Mesenchymal stem cell (in vitro differentiated cells and primary cell): ENCODE data around the gene KIF17.

Source experiments
- DNase-seq: peaks from one replicate; pipeline ENCODE4 v3.0.0-alpha.2; 2013
- H2AFZ ChIP-seq: one replicate; pipeline ENCODE4 v1.6.1; 2013; ENCODE audit warnings: low read depth, mild to moderate bottlenecking, control low read depth, inconsistent platforms, low read length, moderate library complexity
- H2AK5ac ChIP-seq: 2 replicates; pipeline ENCODE4 v1.6.1; 2013; ENCODE audit warnings: low read length, moderate library complexity, mild to moderate bottlenecking, inconsistent platforms; ENCODE audit not compliant: severe bottlenecking
- H2BK120ac ChIP-seq: one replicate; pipeline ENCODE4 v1.6.1; 2013; ENCODE audit warnings: low read depth, mild to moderate bottlenecking, inconsistent platforms, low read length, moderate library complexity
- H2BK12ac ChIP-seq, 2 experiments: one replicate each; pipeline ENCODE4 v1.6.1; 2013; ENCODE audit warnings: inconsistent platforms in 2 of 2, low read length in 2 of 2, mild to moderate bottlenecking in 2 of 2, moderate library complexity in 2 of 2, control low read depth in 1 of 2
- H2BK15ac ChIP-seq: one replicate; pipeline ENCODE4 v1.6.1; 2013; ENCODE audit warnings: mild to moderate bottlenecking, low read depth, inconsistent platforms; ENCODE audit not compliant: poor library complexity, severe bottlenecking
- H2BK5ac ChIP-seq: 2 replicates; pipeline ENCODE4 v1.6.1; 2013; ENCODE audit warnings: low read depth, mild to moderate bottlenecking, low read length, control low read depth, inconsistent platforms; ENCODE audit not compliant: poor library complexity, severe bottlenecking
- H3K14ac ChIP-seq, 2 experiments: one replicate each; pipeline ENCODE4 v1.6.1; 2013; ENCODE audit warnings: inconsistent platforms in 2 of 2, low read length in 2 of 2, control low read depth in 1 of 2, mild to moderate bottlenecking in 1 of 2, moderate library complexity in 1 of 2
- H3K18ac ChIP-seq, 2 experiments: one replicate each; pipeline ENCODE4 v1.6.1; 2013; ENCODE audit warnings: inconsistent platforms in 2 of 2, low read length in 2 of 2, control low read depth in 1 of 2, low read depth in 1 of 2, mild to moderate bottlenecking in 1 of 2
- H3K23ac ChIP-seq, 2 experiments: one replicate each; pipeline ENCODE4 v1.6.1; 2013; ENCODE audit warnings: inconsistent platforms in 2 of 2, low read length in 2 of 2, mild to moderate bottlenecking in 2 of 2, moderate library complexity in 2 of 2, control low read depth in 1 of 2
- H3K27ac ChIP-seq: 2 replicates; pipeline ENCODE4 v1.5.1; 2013; ENCODE audit warnings: mild to moderate bottlenecking, moderate library complexity, low read length, control low read depth, inconsistent platforms; ENCODE audit not compliant: poor library complexity, severe bottlenecking
- H3K27me3 ChIP-seq, 2 experiments: 2 replicates each; pipeline versions ENCODE4 v1.6.1 to v1.7.0; 2013; ENCODE audit warnings: low read length in 2 of 2, mild to moderate bottlenecking in 2 of 2, moderate library complexity in 2 of 2, control low read depth in 1 of 2, inconsistent platforms in 1 of 2; ENCODE audit not compliant: control insufficient read depth in 1 of 2, insufficient read depth in 1 of 2
- H3K36me3 ChIP-seq, 2 experiments: 2 replicates each; pipeline versions ENCODE4 v1.6.1 to v1.7.0; 2013; ENCODE audit warnings: low read length in 2 of 2, control low read depth in 1 of 2, inconsistent platforms in 1 of 2, low read depth in 1 of 2, mild to moderate bottlenecking in 1 of 2; ENCODE audit not compliant: insufficient read depth in 2 of 2, control insufficient read depth in 1 of 2
- H3K4ac ChIP-seq, 2 experiments: one replicate each; pipeline ENCODE4 v1.6.1; 2013; ENCODE audit warnings: inconsistent platforms in 2 of 2, low read length in 2 of 2, mild to moderate bottlenecking in 2 of 2, moderate library complexity in 2 of 2, control low read depth in 1 of 2, low read depth in 1 of 2
- H3K4me1 ChIP-seq: 2 replicates; pipeline ENCODE4 v1.6.1; 2013; ENCODE audit warnings: low read depth, low read length, control low read depth; ENCODE audit not compliant: control insufficient read depth, insufficient read depth
- H3K4me2 ChIP-seq: 2 replicates; pipeline ENCODE4 v1.6.1; 2013; ENCODE audit warnings: low read length, mild to moderate bottlenecking, inconsistent platforms; ENCODE audit not compliant: poor library complexity, severe bottlenecking
- H3K4me3 ChIP-seq, 2 experiments: 2 replicates each; pipeline versions ENCODE4 v1.5.1 to v1.7.0; 2013; ENCODE audit warnings: low read length in 2 of 2, mild to moderate bottlenecking in 2 of 2, control low read depth in 1 of 2, low read depth in 1 of 2; ENCODE audit not compliant: insufficient read depth in 1 of 2
- H3K79me1 ChIP-seq: replicated peaks from 2 replicates; pipeline ENCODE4 v1.6.1; 2013; ENCODE audit warnings: mild to moderate bottlenecking, control low read depth, low read length, inconsistent platforms; ENCODE audit not compliant: poor library complexity, severe bottlenecking
- H3K9ac ChIP-seq: 2 replicates; pipeline ENCODE4 v1.7.0; 2013; ENCODE audit warnings: mild to moderate bottlenecking, low read length, moderate library complexity
- H3K9me3 ChIP-seq: 2 replicates; pipeline ENCODE4 v1.7.0; 2013; ENCODE audit warnings: mild to moderate bottlenecking, low read length; ENCODE audit not compliant: control insufficient read depth
- H4K8ac ChIP-seq: one replicate; pipeline ENCODE4 v1.6.1; 2013; ENCODE audit warnings: inconsistent platforms, mild to moderate bottlenecking, low read length, moderate library complexity
- H4K91ac ChIP-seq: one replicate; pipeline ENCODE4 v1.6.1; 2013; ENCODE audit warnings: mild to moderate bottlenecking, low read length, inconsistent platforms
- WGBS: methylation state at CpG from one replicate; pipeline ENCODE4 v1.1.7; 2013; ENCODE audit warnings: mixed read lengths; 5-methylcytosine and 5-hydroxymethylcytosine counted together

KIF17 gene

DNA sequence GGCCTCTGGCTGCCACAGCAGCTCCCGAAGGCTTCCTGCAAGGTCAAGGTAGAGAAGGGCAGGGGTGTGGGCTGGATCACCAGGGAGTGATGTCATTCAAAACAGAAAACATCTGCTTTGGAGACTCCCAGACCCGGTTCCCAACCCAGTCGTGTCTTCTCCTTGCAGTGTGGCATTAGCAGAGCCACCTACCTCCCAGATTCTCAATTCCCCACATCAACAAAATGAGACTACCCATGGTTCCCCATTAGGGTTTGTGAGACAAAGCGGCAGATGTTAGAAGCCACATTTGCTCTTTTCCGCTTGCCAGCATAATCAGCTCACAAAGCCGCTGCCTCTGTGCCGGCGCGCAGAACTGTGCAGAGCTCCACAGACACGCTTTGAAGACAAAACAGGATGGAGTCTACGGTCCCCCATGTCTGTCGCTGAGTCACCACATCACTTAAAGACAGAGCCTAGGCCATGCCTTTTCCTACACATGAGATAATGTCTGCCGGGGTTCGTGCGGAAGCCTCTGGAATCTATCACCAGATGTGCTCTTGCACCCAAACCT lies 12.5 kb downstream of the KIF17 start:
- DNase-seq, result peak; percentile 57
- no peak overlapping the region for H3K4ac ChIP-seq
- peaks cover 0 to 12% of the 10 kb centered on the region in 2 experiments for H3K27me3 ChIP-seq
- no peak overlapping the region for H3K4me3 ChIP-seq
- H4K91ac ChIP-seq, result no peak overlapping the region
- H3K36me3 ChIP-seq, result peaks cover 0 to 12% of the 10 kb centered on the region in 2 experiments
- no peaks in the 10 kb centered on the region for H3K9me3 ChIP-seq
- no peak overlapping the region for H2BK15ac ChIP-seq
- peaks cover 9% of the 10 kb centered on the region for H3K4me1 ChIP-seq
- no peak overlapping the region for H2BK12ac ChIP-seq
- no peak overlapping the region for H3K18ac ChIP-seq
- no peaks in the 10 kb centered on the region for H3K79me1 ChIP-seq
- H3K14ac ChIP-seq, result no peak overlapping the region
- no peak overlapping the region for H2AK5ac ChIP-seq
- 64% methylated on average over 15 of the region's 15 CpGs for WGBS
- H3K27ac ChIP-seq, result no peak overlapping the region
- H2BK120ac ChIP-seq, result no peak overlapping the region
- H2AFZ ChIP-seq, result no peak overlapping the region
- no peak overlapping the region for H2BK5ac ChIP-seq
- no peak overlapping the region for H3K23ac ChIP-seq
- no peak overlapping the region for H4K8ac ChIP-seq
- no peak overlapping the region for H3K4me2 ChIP-seq
- H3K9ac ChIP-seq, result no peak overlapping the region

DNA sequence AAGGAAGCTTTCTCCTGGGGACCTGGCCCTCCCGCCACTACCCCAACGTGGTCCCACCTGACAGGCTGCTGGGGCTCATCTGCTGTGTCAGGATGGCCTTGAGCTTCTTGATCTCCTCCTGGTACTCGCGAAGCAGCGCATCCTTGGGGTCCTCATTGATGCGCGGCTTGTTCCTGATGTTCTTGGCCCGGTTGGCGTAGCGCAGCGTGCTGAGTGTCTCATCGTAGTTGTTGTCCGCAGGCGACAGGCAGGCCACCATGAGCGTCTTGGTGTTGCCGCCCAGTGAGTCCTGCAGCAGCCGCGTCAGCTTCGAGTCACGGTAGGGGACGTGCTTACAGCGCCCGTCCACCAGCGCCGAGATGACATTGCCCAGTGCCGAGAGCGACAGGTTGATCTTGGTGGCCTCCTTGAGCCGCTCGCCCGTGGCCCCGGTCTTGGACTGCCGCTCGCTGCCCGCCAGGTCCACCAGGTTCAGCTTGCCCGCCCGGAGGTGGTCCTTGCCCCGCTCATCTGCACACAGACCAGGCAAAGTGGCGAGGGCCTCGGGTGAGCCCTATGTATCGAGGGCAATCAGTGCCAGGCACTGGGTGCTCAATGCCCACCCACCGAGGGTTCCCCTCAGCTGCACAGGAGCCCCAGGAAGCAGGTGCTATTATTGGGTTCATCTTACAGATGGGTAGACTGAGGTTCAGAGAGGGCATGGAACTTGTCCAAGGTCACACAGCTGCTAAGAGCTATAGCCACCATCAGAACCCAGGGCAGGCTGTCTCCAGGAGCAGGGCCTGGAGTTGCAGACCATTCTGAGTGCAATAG lies 13.2 kb downstream of the KIF17 start:
- H3K4ac ChIP-seq, result peak overlapping the region in 1 of 2 experiments; percentile 35

DNA sequence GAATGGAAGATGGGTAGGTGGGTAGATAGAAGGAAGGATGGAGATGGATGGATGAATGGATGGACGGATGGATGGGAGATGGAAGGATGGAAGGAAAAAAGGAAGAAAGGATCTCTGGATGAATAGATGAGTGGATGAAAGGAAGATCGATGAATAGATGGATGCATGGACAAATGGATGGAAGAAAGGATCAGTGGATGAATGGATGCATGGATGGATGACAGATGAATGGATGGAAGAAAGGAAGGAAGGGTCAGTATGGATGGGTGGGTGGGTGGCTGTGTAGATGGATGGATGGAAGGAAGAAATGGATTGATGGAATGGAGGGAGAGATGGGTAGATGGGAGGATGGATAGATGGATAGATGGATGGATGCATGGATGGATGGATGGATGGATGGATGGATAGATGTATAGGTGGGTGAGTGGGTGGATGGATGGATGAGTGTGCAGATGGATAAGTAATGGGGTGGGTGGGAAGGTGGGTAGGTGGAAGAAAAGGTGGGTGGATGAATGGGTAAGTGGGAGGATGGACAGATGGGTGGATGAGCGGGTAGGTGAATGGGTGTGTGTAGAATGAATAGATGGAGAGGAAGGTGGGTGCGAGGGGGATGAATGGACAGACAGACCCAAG lies 14.6 kb downstream of the KIF17 start:
- Histone ChIP-seq H3K79me1 (no peaks in the 10 kb centered on the region), H2BK120ac (no peak overlapping the region), H3K14ac (no peak overlapping the region), H4K91ac (no peak overlapping the region), H3K9me3 (no peaks in the 10 kb centered on the region), H3K27ac (no peak overlapping the region), H2AK5ac (no peak overlapping the region), H3K4ac (no peak overlapping the region), H4K8ac (no peak overlapping the region), H2AFZ (no peak overlapping the region), H3K4me3 (no peak overlapping the region), H2BK12ac (no peak overlapping the region), H3K4me2 (no peak overlapping the region), H3K4me1 (peaks cover 13% of the 10 kb centered on the region), H3K18ac (no peak overlapping the region), H2BK5ac (no peak overlapping the region), H3K23ac (no peak overlapping the region), H3K9ac (no peak overlapping the region), H2BK15ac (no peak overlapping the region), H3K27me3 (peaks cover 0 to 6% of the 10 kb centered on the region in 2 experiments), H3K36me3 (peaks cover 0 to 12% of the 10 kb centered on the region in 2 experiments)
- DNase-seq, result no peak
- WGBS, result 90% methylated on average over 3 of the region's 4 CpGs

More for the DNA sequence above, 13.2 kb downstream of the KIF17 start:
- H2BK120ac ChIP-seq, result no peak overlapping the region
- H3K9ac ChIP-seq, result no peak overlapping the region
- H3K79me1 ChIP-seq, result no peaks in the 10 kb centered on the region
- H3K9me3 ChIP-seq, result no peaks in the 10 kb centered on the region
- no peak overlapping the region for H4K8ac ChIP-seq
- no peak overlapping the region for H3K18ac ChIP-seq
- no peak overlapping the region for H2BK12ac ChIP-seq
- H3K27me3 ChIP-seq, result peaks cover 0 to 6% of the 10 kb centered on the region in 2 experiments
- H2AK5ac ChIP-seq, result no peak overlapping the region
- H3K27ac ChIP-seq, result no peak overlapping the region
- no peak overlapping the region for H3K14ac ChIP-seq
- H2BK5ac ChIP-seq, result no peak overlapping the region
- H3K36me3 ChIP-seq, result peaks cover 0 to 12% of the 10 kb centered on the region in 2 experiments
- H3K23ac ChIP-seq, result no peak overlapping the region
- no peak overlapping the region for H2BK15ac ChIP-seq
- H3K4me2 ChIP-seq, result no peak overlapping the region
- no peak overlapping the region for H2AFZ ChIP-seq
- H4K91ac ChIP-seq, result peak overlapping the region; percentile 21
- peaks cover 7% of the 10 kb centered on the region for H3K4me1 ChIP-seq
- DNase-seq, result no peak
- 98% methylated on average over 41 of the region's 41 CpGs for WGBS
- no peak overlapping the region for H3K4me3 ChIP-seq

DNA sequence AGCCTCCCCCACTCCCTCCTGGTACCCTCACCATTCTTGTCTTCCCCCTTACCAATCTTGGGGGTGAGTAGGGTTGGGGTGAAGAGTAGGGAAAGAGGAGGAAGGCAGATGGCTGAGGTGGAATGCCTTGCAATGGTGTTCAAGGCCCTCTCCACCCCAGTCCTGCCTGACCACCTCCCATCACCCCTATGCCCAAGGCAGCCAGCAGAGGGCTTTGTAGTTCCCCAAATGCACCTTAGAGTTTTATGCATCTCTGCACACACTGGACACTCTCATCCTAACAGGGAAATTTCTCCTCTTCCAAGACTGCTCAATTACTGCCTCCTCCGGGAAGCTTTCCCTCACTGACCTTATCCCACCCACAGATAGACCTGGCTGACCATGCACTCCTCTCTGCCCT lies 15.4 kb downstream of the KIF17 start:
- peaks cover 2% of the 10 kb centered on the region for H3K79me1 ChIP-seq
- no peak overlapping the region for H3K4ac ChIP-seq

More for the DNA sequence above, 15.4 kb downstream of the KIF17 start:
- no peak overlapping the region for H2BK5ac ChIP-seq
- no peak overlapping the region for H3K4me2 ChIP-seq
- H3K27ac ChIP-seq, result no peak overlapping the region
- no peak overlapping the region for H2AK5ac ChIP-seq
- no peak overlapping the region for H2AFZ ChIP-seq
- H3K23ac ChIP-seq, result no peak overlapping the region
- H3K18ac ChIP-seq, result no peak overlapping the region
- H2BK120ac ChIP-seq, result no peak overlapping the region
- no peak overlapping the region for H3K9ac ChIP-seq
- H2BK15ac ChIP-seq, result no peak overlapping the region
- peaks cover 18% of the 10 kb centered on the region for H3K4me1 ChIP-seq
- WGBS, result 100% methylated on average over 1 of the region's 1 CpG
- H3K9me3 ChIP-seq, result no peaks in the 10 kb centered on the region
- no peak overlapping the region for H4K91ac ChIP-seq
- peaks cover 0 to 12% of the 10 kb centered on the region in 2 experiments for H3K36me3 ChIP-seq
- no peak overlapping the region for H3K4me3 ChIP-seq
- no peak overlapping the region for H3K14ac ChIP-seq
- H4K8ac ChIP-seq, result no peak overlapping the region
- DNase-seq, result peak; percentile 16
- no peak overlapping the region for H2BK12ac ChIP-seq
- H3K27me3 ChIP-seq, result peaks cover 0 to 6% of the 10 kb centered on the region in 2 experiments
